Endothelial cell of umbilical vein (primary cell): Measurements from ENCODE around the gene PDZD4. TPM values are rescaled to one million over a fixed set of nuclear protein-coding genes. Genes with fewer than 3 reads are reported as not detected.

Experiments used
- BruUV-seq: library from RNA; stranded (reverse); fragments of 400-500 nt; replicated peaks from 2 replicates; lab custom pipeline; 2021; lab: Mats Ljungman, UMichigan
- CTCF ChIA-PET: fragments of 300-600, 350-600 bp; sonication (Branson Sonifier 250); formaldehyde crosslinking; loops from one replicate; lab custom pipeline; 2021; ENCODE audit warnings: antibody characterized with exemption, inconsistent platforms; lab: Charles Lee
- POLR2A ChIA-PET: fragments of 300-600, 350-600 bp; sonication (Branson Sonifier 250); formaldehyde crosslinking; loops from one replicate; lab custom pipeline; 2021; ENCODE audit warnings: antibody characterized with exemption, inconsistent platforms; lab: Charles Lee
- DNase-seq: peaks from one replicate; pipeline ENCODE4 v3.0.0-alpha.2; 2011; ENCODE audit warnings: low read depth, low spot score
- FAIRE-seq: peaks from 2 replicates; lab custom pipeline; 2011; peaks lifted over from hg19 to GRCh38; lab: Jason Lieb, UNC
- H2AFZ ChIP-seq: 2 replicates; pipeline ENCODE4 v1.6.0; 2012; ENCODE audit warnings: low read depth, low read length, control low read depth, inconsistent platforms
- H3K27ac ChIP-seq: 2 replicates; pipeline ENCODE4 v1.5.1; 2011; ENCODE audit warnings: low read depth, mild to moderate bottlenecking, control low read depth, low read length, moderate library complexity; ENCODE audit not compliant: insufficient read depth
- H3K27me3 ChIP-seq, 2 experiments: 2 replicates each; pipeline versions ENCODE4 v1.6.0 to v1.6.1; 2011; ENCODE audit warnings: low read length in 2 of 2, mixed read lengths in 1 of 2; ENCODE audit not compliant: control insufficient read depth in 2 of 2, insufficient read depth in 2 of 2
- H3K36me3 ChIP-seq, 2 experiments: 2 replicates in 1 of 2; 3 replicates in 1 of 2; pipeline ENCODE4 v1.5.1; 2011; ENCODE audit warnings: low read length in 2 of 2, mild to moderate bottlenecking in 1 of 2, moderate library complexity in 1 of 2; ENCODE audit not compliant: control insufficient read depth in 2 of 2, insufficient read depth in 2 of 2; ENCODE audit errors: extremely low read depth in 1 of 2
- H3K4me1 ChIP-seq: 3 replicates; pipeline ENCODE4 v1.5.1; 2011; ENCODE audit warnings: mild to moderate bottlenecking, low read length; ENCODE audit not compliant: control insufficient read depth, insufficient read depth; ENCODE audit errors: extremely low read depth
- H3K4me2 ChIP-seq: 2 replicates; pipeline ENCODE4 v1.6.1; 2011; ENCODE audit warnings: low read length, control low read depth, mixed read lengths; ENCODE audit not compliant: insufficient read depth
- H3K4me3 ChIP-seq, 3 experiments: fragments of 200-600 bp in 1 of 3; sonication (generic), shearing (Covaris generic) in 1 of 3; replicated peaks in 1 of 3; 2 replicates each; pipeline ENCODE4 v1.5.1; 2011 to 2016; ENCODE audit warnings: control low read depth in 3 of 3, low read length in 3 of 3, mild to moderate bottlenecking in 2 of 3, inconsistent platforms in 1 of 3, low read depth in 1 of 3, moderate library complexity in 1 of 3; ENCODE audit not compliant: insufficient read depth in 1 of 3
- H3K79me2 ChIP-seq: 2 replicates; pipeline ENCODE4 v1.6.0; 2012; ENCODE audit warnings: low read length, inconsistent platforms; ENCODE audit not compliant: control insufficient read depth, insufficient read depth
- H3K9ac ChIP-seq: replicated peaks from 2 replicates; pipeline ENCODE3; 2011; ENCODE audit warnings: low read length, control low read depth; ENCODE audit not compliant: insufficient read depth; ENCODE audit errors: extremely low read depth
- H3K9me1 ChIP-seq: replicated peaks from 3 replicates; pipeline ENCODE4 v1.6.0; 2011; ENCODE audit warnings: mild to moderate bottlenecking, low read length; ENCODE audit not compliant: control insufficient read depth, insufficient read depth; ENCODE audit errors: extremely low read depth
- H3K9me3 ChIP-seq: replicated peaks from 2 replicates; pipeline ENCODE4 v1.5.1; 2012; ENCODE audit warnings: low read length, inconsistent platforms; ENCODE audit not compliant: control insufficient read depth, insufficient read depth
- H4K20me1 ChIP-seq: replicated peaks from 2 replicates; pipeline ENCODE3; 2011; ENCODE audit warnings: mild to moderate bottlenecking, low read length; ENCODE audit not compliant: control insufficient read depth, insufficient read depth; ENCODE audit errors: extremely low read depth
- EZH2 ChIP-seq: IDR thresholded peaks from 2 replicates; pipeline ENCODE4 v1.6.1; 2012; ENCODE audit warnings: borderline replicate concordance, low read depth, mild to moderate bottlenecking, moderate library complexity, low read length, inconsistent platforms; ENCODE audit not compliant: severe bottlenecking
- FOS ChIP-seq: IDR thresholded peaks from 2 replicates; pipeline ENCODE4 v1.6.1; 2011; ENCODE audit warnings: mild to moderate bottlenecking, low read length, moderate library complexity, borderline replicate concordance; ENCODE audit not compliant: insufficient read depth
- GATA2 ChIP-seq: IDR thresholded peaks from 2 replicates; pipeline ENCODE4 v1.7.0; 2011; ENCODE audit warnings: low read depth, mild to moderate bottlenecking, moderate library complexity, mixed read lengths, low read length; ENCODE audit not compliant: insufficient read length, insufficient read depth
- JUN ChIP-seq: IDR thresholded peaks from 2 replicates; pipeline ENCODE4 v1.6.1; 2011; ENCODE audit warnings: borderline replicate concordance, low read depth; ENCODE audit not compliant: insufficient read length, insufficient read depth
- MYC ChIP-seq: IDR thresholded peaks from one replicate; pipeline ENCODE4 v1.6.1; 2011; ENCODE audit warnings: mild to moderate bottlenecking, low read depth, low read length
- POLR2A ChIP-seq: IDR thresholded peaks from 2 replicates; pipeline ENCODE4 v1.6.1; 2012; ENCODE audit warnings: low read depth, mild to moderate bottlenecking, control low read depth, low read length
- POLR2AphosphoS5 ChIP-seq: IDR thresholded peaks from 2 replicates; pipeline ENCODE4 v1.6.1; 2012; ENCODE audit warnings: low read depth, mild to moderate bottlenecking, control low read depth, low read length, moderate library complexity; ENCODE audit not compliant: insufficient read depth
- dilution Hi-C: fragments of 300-500 bp; cut with MboI; formaldehyde crosslinking; loops from one replicate; pipeline ENCODE4 v1.15.0; 2019; ENCODE audit warnings: low sequenced_read_pairs; ENCODE audit not compliant: extremely low pct_ligation_motif_present
- intact Hi-C: fragments of 100-400 bp; cut with micrococcal nuclease; formaldehyde crosslinking; loops from one replicate; pipeline ENCODE4 v1.10.0; 2022
- polyA plus RNA-seq, 4 experiments: library from polyadenylated mRNA; depleted of rRNA in 3 of 4; stranded (reverse) in 3 of 4; unstranded in 1 of 4; fragments of >200 nt; gene quantifications; 2 replicates each; pipeline versions ENCODE4 v1.2.1 to v1.2.3, GENCODE V29; 2011 to 2012; ENCODE audit warnings: missing spikeins in 1 of 4
- total RNA-seq: library from RNA; stranded (reverse); gene quantifications from 2 replicates; pipeline ENCODE4 v1.2.3, GENCODE V29; 2021
- TF ChIP-seq, protein P1 (sequence below), 2 donors: IDR thresholded peaks; 1 replicate in 1 of 2; 2 replicates in 1 of 2; pipeline ENCODE4 v1.5.1; 2011; ENCODE audit warnings: low read length in 2 of 2, mild to moderate bottlenecking in 2 of 2, moderate library complexity in 2 of 2, control low read depth in 1 of 2, inconsistent platforms in 1 of 2, low read depth in 1 of 2; ENCODE audit not compliant: insufficient read depth in 1 of 2; ENCODE audit errors: extremely low read depth in 1 of 2
- TF ChIP-seq, protein P2 (sequence below): IDR thresholded peaks from 2 replicates; pipeline ENCODE4 v1.6.1; 2011; ENCODE audit not compliant: insufficient read depth, insufficient read length

Gene PDZD4
- total and polyA plus RNA-seq, 2 donors (not counting 3 experiments of a cell fraction or from before 2014, with no cell fraction given) = 0.07 to 0.09 TPM

DNA sequence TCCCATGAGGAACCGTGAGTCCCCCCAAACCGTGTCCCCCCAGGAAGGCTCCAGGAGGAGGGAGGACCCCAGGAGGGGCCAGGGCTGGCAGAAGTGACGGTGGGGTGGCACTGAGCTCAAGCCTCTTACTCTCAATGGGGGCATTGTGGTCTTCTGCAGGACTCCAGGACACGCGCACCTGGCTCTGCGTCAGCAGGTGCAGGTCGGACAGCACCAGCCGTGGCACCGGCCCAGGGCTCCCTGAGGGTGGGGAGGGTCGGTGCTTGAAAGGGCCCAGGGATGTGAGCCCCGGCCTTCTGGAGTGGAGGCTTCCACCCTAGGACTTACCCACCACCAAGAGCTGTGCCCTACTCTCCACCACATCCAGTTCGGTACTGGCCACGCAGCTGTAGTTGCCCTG lies 37.3 kb upstream of the PDZD4 start:
- DNase-seq (no peak), FAIRE-seq (no peak)
- no peaks in the 10 kb centered on the region for H3K27me3 ChIP-seq
- no peak overlapping the region for H3K9ac ChIP-seq
- H3K79me2 ChIP-seq = no peaks in the 10 kb centered on the region
- dilution Hi-C loops = no loop called here
- no peaks in the 10 kb centered on the region for H3K4me1 ChIP-seq
- no peaks in the 10 kb centered on the region for H3K9me3 ChIP-seq
- ChIA-PET POLR2A (no interaction called here), CTCF (no interaction called here)
- no peak overlapping the region for H2AFZ ChIP-seq
- no peak overlapping the region for H3K4me3 ChIP-seq
- H3K4me2 ChIP-seq = no peak overlapping the region
- no peaks in the 10 kb centered on the region for H3K36me3 ChIP-seq
- intact Hi-C loops = no loop called here
- TF ChIP-seq POLR2AphosphoS5 (no peak), FOS (no peak), JUN (no peak), EZH2 (no peak), POLR2A (no peak), MYC (no peak), GATA2 (no peak)
- TF ChIP-seq, protein P1, sequence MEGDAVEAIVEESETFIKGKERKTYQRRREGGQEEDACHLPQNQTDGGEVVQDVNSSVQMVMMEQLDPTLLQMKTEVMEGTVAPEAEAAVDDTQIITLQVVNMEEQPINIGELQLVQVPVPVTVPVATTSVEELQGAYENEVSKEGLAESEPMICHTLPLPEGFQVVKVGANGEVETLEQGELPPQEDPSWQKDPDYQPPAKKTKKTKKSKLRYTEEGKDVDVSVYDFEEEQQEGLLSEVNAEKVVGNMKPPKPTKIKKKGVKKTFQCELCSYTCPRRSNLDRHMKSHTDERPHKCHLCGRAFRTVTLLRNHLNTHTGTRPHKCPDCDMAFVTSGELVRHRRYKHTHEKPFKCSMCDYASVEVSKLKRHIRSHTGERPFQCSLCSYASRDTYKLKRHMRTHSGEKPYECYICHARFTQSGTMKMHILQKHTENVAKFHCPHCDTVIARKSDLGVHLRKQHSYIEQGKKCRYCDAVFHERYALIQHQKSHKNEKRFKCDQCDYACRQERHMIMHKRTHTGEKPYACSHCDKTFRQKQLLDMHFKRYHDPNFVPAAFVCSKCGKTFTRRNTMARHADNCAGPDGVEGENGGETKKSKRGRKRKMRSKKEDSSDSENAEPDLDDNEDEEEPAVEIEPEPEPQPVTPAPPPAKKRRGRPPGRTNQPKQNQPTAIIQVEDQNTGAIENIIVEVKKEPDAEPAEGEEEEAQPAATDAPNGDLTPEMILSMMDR (IDR thresholded peaks at IDR 0.05; ENCODE audit: extremely low read depth in 1 of 2, insufficient read depth in 1 of 2, low read depth in 1 of 2, low read length in 2 of 2) = no peak
- TF ChIP-seq, protein P2, sequence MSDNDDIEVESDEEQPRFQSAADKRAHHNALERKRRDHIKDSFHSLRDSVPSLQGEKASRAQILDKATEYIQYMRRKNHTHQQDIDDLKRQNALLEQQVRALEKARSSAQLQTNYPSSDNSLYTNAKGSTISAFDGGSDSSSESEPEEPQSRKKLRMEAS = no peak
- BruUV-seq = no TSS peak
- no peak overlapping the region for H3K27ac ChIP-seq
- no peaks in the 10 kb centered on the region for H3K9me1 ChIP-seq
- H4K20me1 ChIP-seq = no peaks in the 10 kb centered on the region
